Fibroblast of villous mesenchyme (primary cell): ENCODE measurements around the gene MYO5A. TPM values are rescaled to one million over a fixed set of nuclear protein-coding genes. Genes with fewer than 3 reads are reported as not detected.

Source experiments
- DNase-seq: peaks from one replicate; pipeline ENCODE4 v3.0.0-alpha.2; 2010; ENCODE audit warnings: low read depth
- H3K4me3 ChIP-seq: 2 replicates; pipeline ENCODE4 v1.5.1; 2011; ENCODE audit warnings: low read depth, mild to moderate bottlenecking, low read length
- total RNA-seq: library from RNA; depleted of rRNA; stranded (reverse); fragments of >200 nt; gene quantifications from 2 replicates; pipeline ENCODE4 v1.2.3, GENCODE V29; 2012
- TF ChIP-seq, protein P1 (sequence below): IDR thresholded peaks from 2 replicates; pipeline ENCODE4 v1.5.1; 2012; ENCODE audit warnings: low read depth, mild to moderate bottlenecking, low read length; ENCODE audit not compliant: insufficient read depth

MYO5A gene
- total RNA-seq, 1 donor, result 53.1 TPM

DNA sequence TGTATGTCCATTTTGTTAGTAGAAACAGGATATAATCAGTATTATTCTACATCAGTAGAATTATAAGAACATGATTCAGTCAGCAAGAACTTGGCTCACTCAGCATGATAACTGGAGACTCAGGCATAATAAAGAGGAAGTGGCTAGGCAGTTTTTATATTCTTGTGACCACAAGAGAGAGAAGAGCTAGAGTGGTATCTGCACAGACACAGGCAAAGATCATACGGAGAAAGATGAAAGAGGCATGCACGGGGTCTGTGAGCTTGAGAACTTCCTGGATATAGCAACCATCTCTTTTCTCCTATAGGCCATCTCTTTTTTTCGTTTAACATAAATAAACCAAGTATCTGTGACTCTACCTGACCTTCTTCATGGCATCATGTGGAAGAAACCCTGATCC, 46.8 kb downstream of the MYO5A start:
- H3K4me3 ChIP-seq, result no peak overlapping the region
- TF ChIP-seq, protein P1, sequence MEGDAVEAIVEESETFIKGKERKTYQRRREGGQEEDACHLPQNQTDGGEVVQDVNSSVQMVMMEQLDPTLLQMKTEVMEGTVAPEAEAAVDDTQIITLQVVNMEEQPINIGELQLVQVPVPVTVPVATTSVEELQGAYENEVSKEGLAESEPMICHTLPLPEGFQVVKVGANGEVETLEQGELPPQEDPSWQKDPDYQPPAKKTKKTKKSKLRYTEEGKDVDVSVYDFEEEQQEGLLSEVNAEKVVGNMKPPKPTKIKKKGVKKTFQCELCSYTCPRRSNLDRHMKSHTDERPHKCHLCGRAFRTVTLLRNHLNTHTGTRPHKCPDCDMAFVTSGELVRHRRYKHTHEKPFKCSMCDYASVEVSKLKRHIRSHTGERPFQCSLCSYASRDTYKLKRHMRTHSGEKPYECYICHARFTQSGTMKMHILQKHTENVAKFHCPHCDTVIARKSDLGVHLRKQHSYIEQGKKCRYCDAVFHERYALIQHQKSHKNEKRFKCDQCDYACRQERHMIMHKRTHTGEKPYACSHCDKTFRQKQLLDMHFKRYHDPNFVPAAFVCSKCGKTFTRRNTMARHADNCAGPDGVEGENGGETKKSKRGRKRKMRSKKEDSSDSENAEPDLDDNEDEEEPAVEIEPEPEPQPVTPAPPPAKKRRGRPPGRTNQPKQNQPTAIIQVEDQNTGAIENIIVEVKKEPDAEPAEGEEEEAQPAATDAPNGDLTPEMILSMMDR, result no peak
- peak; percentile 79 for DNase-seq

DNA sequence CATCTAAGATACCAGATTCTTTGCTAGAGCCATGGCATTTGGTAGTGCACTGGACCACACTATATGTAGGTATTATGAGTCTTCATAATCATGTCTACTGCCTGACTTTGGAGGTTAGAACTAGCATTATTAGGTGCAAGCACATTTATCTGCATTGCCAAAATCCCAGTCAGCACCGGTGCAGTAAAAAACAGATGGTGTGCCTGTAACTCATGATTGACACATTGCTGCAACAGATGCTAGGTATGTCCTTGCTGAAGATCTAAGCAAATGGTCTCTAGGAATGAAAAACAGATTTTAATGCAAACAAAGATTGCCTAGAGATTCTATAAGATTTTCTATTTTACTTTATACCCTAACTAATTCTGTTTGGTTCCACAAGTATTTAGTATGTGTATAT, 47.7 kb downstream of the MYO5A start:
- TF ChIP-seq, protein P1, result no peak
- no peak overlapping the region for H3K4me3 ChIP-seq
- DNase-seq, result no peak

GRCh38 chr15:52466716-52467115, 62.0 kb downstream of the MYO5A start:
- no peak overlapping the region for H3K4me3 ChIP-seq
- TF ChIP-seq, protein P1, result no peak
- DNase-seq, result no peak

DNA sequence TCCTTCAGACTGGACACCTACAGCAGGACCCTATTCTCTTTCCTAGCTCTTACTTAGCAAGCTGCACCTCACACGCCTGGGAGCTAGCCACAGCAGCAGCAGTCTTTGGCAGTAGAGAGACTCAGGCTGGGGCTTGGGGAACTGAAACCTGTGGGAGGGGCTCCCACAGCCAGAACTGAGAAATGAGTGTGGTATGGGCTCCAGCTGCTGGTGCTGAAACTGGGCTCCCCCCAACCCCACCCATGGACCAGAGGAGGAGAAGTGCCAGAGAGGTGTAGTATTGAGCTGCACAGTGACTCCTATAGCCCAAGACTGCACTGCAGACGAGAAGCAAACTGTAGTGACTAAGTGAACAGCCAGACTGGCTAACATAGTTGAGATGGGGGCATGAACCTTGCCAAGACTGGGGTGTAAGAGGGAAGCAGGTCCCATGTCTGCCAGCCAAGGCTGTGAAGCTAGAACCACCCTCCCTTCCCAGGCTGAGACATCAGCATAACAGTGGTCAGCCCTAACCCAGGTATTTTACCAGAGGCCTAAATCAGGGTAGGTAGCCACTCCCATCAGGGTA, 62.5 kb downstream of the MYO5A start:
- DNase-seq, result no peak
- TF ChIP-seq, protein P1, result no peak
- no peak overlapping the region for H3K4me3 ChIP-seq

GRCh38 chr15:52464478-52464877, 64.2 kb downstream of the MYO5A start:
- no peak overlapping the region for H3K4me3 ChIP-seq
- peak; percentile 54 for DNase-seq
- TF ChIP-seq, protein P1, result no peak

GRCh38 chr15:52464040-52464439, 64.6 kb downstream of the MYO5A start:
- TF ChIP-seq, protein P1, result no peak
- no peak for DNase-seq
- no peak overlapping the region for H3K4me3 ChIP-seq

GRCh38 chr15:52463638-52464037, 65.0 kb downstream of the MYO5A start:
- TF ChIP-seq, protein P1, result no peak
- no peak for DNase-seq
- H3K4me3 ChIP-seq, result no peak overlapping the region
